ENCODE results near the gene AGBL4.

Gene AGBL4

GRCh38 chr1:48500541-48501450 lies 1523.0 kb downstream of the AGBL4 start:
- DNase-seq: no peak

GRCh38 chr1:48499211-48499735 lies 1524.5 kb downstream of the AGBL4 start:
- DNase-seq: no peak

- peak; percentile 71 for DNase-seq
Observed at GRCh38 chr1:48498096-48498791, 1525.5 kb downstream of the AGBL4 start.

- no peak for DNase-seq
Observed at GRCh38 chr1:48495911-48496310, 1527.8 kb downstream of the AGBL4 start.

GRCh38 chr1:48495166-48495565 lies 1528.6 kb downstream of the AGBL4 start:
- DNase-seq: no peak

GRCh38 chr1:48493970-48494769 lies 1529.6 kb downstream of the AGBL4 start:
- DNase-seq: no peak

- DNase-seq: no peak
Observed at GRCh38 chr1:48493041-48493440, 1530.7 kb downstream of the AGBL4 start.

GRCh38 chr1:48492392-48492791 lies 1531.4 kb downstream of the AGBL4 start:
- no peak for DNase-seq

- DNase-seq: no peak
Observed at GRCh38 chr1:48488721-48489120, 1535.0 kb downstream of the AGBL4 start.
